GM12875 (cell line): ENCODE results near the gene RARA.
"Not testable (repeated sequence)": the region's sequence is repeated elsewhere in the genome, so short reads cannot be mapped to it uniquely, and the experiment has no call there.

Experiments
- H3K4me3 ChIP-seq: one replicate; pipeline ENCODE4 v1.5.1; 2011; ENCODE audit warnings: low read depth, low read length, control low read depth
- CTCF ChIP-seq: IDR thresholded peaks from 2 replicates; pipeline ENCODE4 v1.5.1; 2011; ENCODE audit warnings: low read depth, mild to moderate bottlenecking, control low read depth, inconsistent platforms, low read length, moderate library complexity, borderline replicate concordance; ENCODE audit not compliant: insufficient read depth

Gene RARA

GRCh38 chr17:40364121-40364861 is 55.3 kb downstream of the RARA start, which contains the start of gene GJD3:
Gene GJD3 (minus strand): TSS chr17:40364737. CDS start chr17:40363815, 922 bp downstream.
- H3K4me3 ChIP-seq = no peak within 1 kb of the TSS
- TF ChIP-seq CTCF = no peak

GRCh38 chr17:40364906-40365305 is 55.9 kb downstream of the RARA start:
- no peak for TF ChIP-seq CTCF
- H3K4me3 ChIP-seq = no peak overlapping the region

DNA sequence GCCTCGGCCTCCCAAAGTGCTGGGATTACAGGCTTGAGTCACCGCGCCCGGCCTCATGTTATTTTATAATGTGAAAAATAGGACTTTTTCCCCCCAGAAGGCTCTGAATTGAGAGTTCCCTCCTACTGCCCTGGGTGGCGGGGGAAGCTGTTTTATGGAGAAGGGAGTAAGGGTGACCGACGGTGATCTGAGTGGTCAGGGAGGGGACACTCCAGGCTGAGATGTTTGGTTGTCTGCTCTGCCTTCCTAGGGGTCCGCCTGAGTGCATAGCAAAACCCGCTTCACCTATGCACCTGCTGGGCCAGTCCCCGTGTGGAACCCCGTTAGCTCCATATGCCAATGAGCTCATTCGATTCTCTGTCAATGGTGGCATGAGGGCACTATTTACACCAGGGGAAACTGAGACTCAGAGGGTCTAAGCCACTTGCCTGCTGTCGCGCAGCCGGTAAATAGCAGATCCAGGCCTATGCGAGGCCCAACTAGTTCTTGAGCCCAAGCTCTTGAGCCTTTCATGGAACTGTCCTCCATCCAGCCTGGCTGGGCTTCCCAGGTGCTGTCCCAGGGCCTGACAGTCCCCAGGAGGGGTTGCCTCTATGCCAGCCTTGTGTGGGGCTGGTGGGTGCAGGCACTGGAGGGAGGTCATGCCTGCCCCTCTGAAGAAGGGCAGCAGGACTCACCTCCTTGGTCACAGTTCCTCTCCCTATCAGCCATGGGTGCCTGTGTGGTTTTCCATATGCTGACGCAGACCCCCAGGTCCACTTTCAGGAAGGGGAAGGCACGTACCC is 57.3 kb downstream of the RARA start:
- no peak overlapping the region for H3K4me3 ChIP-seq
- no peak for TF ChIP-seq CTCF

- no peak for TF ChIP-seq CTCF
- H3K4me3 ChIP-seq = no peak overlapping the region
These were observed 58.0 kb downstream of the RARA start for GRCh38 chr17:40366861-40367518.

DNA sequence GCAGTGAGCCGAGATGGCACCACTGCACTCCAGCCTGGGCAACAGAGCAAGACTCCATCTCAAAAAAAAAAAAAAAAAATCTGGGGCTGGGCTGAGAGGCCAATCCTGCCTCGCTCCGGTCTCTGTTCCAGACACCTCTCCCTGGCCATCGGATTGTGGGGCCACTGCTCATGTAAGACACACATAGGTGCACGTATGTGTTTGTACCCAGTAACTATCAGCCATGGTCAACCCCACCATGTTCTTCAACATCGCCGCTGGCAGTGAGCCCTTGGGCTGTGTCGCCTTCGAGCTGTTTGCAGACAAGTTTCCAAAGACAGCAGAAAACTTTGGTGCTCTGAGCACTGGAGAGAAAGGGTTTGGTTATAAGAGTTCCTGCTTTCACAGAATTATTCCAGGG is 58.7 kb downstream of the RARA start:
- not testable (repeated sequence) for H3K4me3 ChIP-seq

GRCh38 chr17:40369923-40370322 is 60.9 kb downstream of the RARA start:
- H3K4me3 ChIP-seq = no peak overlapping the region
- TF ChIP-seq CTCF = no peak

DNA sequence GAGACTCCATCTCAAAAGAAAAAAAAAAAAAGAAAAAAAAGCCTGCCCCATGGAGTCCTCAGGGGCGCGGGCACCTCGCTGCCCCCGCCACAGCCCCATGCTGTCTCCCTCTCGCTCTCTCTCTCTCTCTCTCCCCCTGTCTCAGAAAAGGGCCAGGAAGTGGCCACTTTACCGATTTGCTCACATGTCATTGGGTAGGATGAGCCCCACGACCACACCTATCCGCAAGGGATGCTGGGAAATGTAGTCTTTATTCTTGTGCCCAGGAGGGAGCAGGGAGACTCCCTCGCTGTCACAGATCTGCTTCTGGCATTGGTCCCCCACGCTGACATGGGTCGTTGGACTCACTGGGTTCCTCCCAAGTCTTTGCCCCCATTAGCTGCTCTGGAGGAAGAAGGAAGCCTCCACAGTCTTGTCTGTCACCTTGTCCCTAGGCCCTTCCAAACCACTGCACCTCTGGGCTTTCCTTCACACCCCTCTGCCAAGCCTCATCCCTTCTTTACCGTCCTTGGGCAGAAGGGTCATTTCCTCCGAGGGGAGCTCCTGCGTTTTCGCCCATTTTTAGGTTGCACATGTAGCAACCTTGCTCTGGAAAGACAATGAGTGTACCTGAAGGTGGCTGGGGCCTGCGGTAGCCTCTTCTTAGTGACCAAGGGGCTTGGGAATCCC is 62.4 kb downstream of the RARA start:
- H3K4me3 ChIP-seq = no peak overlapping the region
- TF ChIP-seq CTCF = no peak
